BE2C (cell line): ENCODE measurements around the gene KCP.

ENCODE experiments used
- DNase-seq: peaks from one replicate; pipeline ENCODE4 v3.0.0-alpha.2; 2020
- H3K27me3 ChIP-seq: fragments of 250-450 bp; sonication (Bioruptor Pico); 2 replicates; pipeline ENCODE4 v1.5.1; 2020; ENCODE audit warnings: mild to moderate bottlenecking
- H3K36me3 ChIP-seq: fragments of 250-450 bp; sonication (Bioruptor Pico); 2 replicates; pipeline ENCODE4 v1.5.1; 2020; ENCODE audit warnings: mild to moderate bottlenecking
- H3K4me1 ChIP-seq: fragments of 250-450 bp; sonication (Bioruptor Pico); 2 replicates; pipeline ENCODE4 v1.5.1; 2020
- H3K4me3 ChIP-seq: 2 replicates; pipeline ENCODE4 v1.5.1; 2011; ENCODE audit warnings: low read depth, low read length
- H3K9me3 ChIP-seq: fragments of 250-450 bp; sonication (Bioruptor Pico); 2 replicates; pipeline ENCODE4 v1.5.1; 2020
- CTCF ChIP-seq: IDR thresholded peaks from 2 replicates; pipeline ENCODE4 v1.5.1; 2012; ENCODE audit warnings: mild to moderate bottlenecking, low read depth, low read length

The KCP gene

GRCh38 chr7:128852537-128853254 is 57.8 kb downstream of the KCP start:
- Histone ChIP-seq H3K36me3 (peaks cover 31% of the 10 kb centered on the region), H3K4me1 (no peaks in the 10 kb centered on the region), H3K27me3 (no peaks in the 10 kb centered on the region), H3K9me3 (no peaks in the 10 kb centered on the region), H3K4me3 (no peak overlapping the region)
- no peak for DNase-seq
- no peak for TF ChIP-seq CTCF

- no peak overlapping the region for H3K4me3 ChIP-seq
- no peaks in the 10 kb centered on the region for H3K9me3 ChIP-seq
- peaks cover 30% of the 10 kb centered on the region for H3K36me3 ChIP-seq
- H3K4me1 ChIP-seq = no peaks in the 10 kb centered on the region
- TF ChIP-seq CTCF = no peak
- no peaks in the 10 kb centered on the region for H3K27me3 ChIP-seq
- no peak for DNase-seq
Measured at GRCh38 chr7:128849804-128850490, 60.6 kb downstream of the KCP start.

- H3K27me3 ChIP-seq = no peaks in the 10 kb centered on the region
- H3K4me1 ChIP-seq = no peaks in the 10 kb centered on the region
- H3K9me3 ChIP-seq = no peaks in the 10 kb centered on the region
- no peak for DNase-seq
- no peak overlapping the region for H3K4me3 ChIP-seq
- no peak for TF ChIP-seq CTCF
- H3K36me3 ChIP-seq = peaks cover 29% of the 10 kb centered on the region
Measured at GRCh38 chr7:128849156-128849515, 61.4 kb downstream of the KCP start.

- no peak for TF ChIP-seq CTCF
- DNase-seq = no peak
- Histone ChIP-seq H3K9me3 (no peaks in the 10 kb centered on the region), H3K4me1 (no peaks in the 10 kb centered on the region), H3K36me3 (peaks cover 30% of the 10 kb centered on the region), H3K27me3 (no peaks in the 10 kb centered on the region), H3K4me3 (no peak overlapping the region)
Measured at GRCh38 chr7:128848289-128849155, 62.0 kb downstream of the KCP start.

GRCh38 chr7:128847721-128848211 is 62.7 kb downstream of the KCP start:
- Histone ChIP-seq H3K27me3 (no peaks in the 10 kb centered on the region), H3K36me3 (peaks cover 32% of the 10 kb centered on the region), H3K4me1 (no peaks in the 10 kb centered on the region), H3K4me3 (no peak overlapping the region), H3K9me3 (no peaks in the 10 kb centered on the region)
- DNase-seq = no peak
- no peak for TF ChIP-seq CTCF
